ENCODE data around the gene FOSL2. TPM values are rescaled to one million over a fixed set of nuclear protein-coding genes. Genes with fewer than 3 reads are reported as not detected.
A peak's percentile ranks its signal among the peaks of the same experiment; 100 is the strongest.

FOSL2 gene
- total RNA-seq, 1 donor from 2014 or later: 1.3 TPM

DNA sequence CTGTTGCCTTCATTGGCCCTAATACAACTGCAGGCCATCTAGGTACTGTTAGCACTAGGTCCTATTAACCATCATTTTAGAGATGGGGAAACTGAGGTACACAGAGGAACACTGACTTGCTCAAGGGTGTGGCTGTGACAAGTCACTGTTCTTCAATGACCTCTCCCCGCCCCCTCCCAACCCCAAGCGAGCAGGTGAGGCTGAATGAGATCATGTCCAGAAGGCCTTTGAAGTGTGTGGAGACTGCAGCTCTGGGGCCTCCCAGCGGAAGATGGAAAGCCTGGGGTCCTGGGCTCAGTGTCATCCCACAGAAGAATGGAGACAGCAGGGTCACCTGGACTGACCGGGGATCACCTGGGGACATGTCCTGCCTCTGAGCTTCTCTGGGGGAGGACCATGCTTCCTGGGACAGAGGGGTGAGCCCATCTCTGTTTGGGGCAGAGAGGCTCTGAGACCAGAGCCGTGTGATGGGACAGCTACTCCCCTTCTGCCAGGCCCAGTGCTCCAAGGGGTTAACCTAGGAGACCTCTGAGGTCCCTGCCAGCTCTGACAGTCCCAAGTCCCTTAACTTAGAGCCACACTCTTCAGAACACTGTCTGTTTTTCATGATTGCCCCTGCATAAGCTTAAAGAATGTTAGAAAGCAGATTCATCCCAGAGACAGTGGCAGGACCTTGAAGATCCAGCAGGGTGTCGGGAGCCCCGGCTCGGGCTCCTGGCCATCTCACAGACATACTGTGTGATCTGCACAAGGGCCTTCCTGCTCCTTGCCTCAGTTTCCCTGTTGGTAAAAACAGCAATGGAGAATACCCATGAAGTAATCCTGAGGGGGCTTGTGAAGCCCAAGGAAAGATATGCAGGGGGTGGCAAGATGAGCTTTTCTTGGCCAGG, 16.7 kb upstream of the FOSL2 start:
- H3K27ac Mint-ChIP-seq: no peak overlapping the region
- no peaks in the 10 kb centered on the region for H3K36me3 ChIP-seq
- H3K4me1 ChIP-seq: peaks cover 12% of the 10 kb centered on the region
- no peak overlapping the region for H3K4me3 Mint-ChIP-seq
- no peak for DNase-seq (ENCODE audit: low spot score)
- H3F3A ChIP-seq (ENCODE audit: low read depth): no peaks in the 10 kb centered on the region
- no peaks in the 10 kb centered on the region for H3K36me3 Mint-ChIP-seq
- TF ChIP-seq EZH2phosphoT487 (IDR thresholded peaks at IDR 0.05) (no peak), EZH2 (IDR thresholded peaks at IDR 0.05) (no peak)
- TF ChIP-seq, protein P1, sequence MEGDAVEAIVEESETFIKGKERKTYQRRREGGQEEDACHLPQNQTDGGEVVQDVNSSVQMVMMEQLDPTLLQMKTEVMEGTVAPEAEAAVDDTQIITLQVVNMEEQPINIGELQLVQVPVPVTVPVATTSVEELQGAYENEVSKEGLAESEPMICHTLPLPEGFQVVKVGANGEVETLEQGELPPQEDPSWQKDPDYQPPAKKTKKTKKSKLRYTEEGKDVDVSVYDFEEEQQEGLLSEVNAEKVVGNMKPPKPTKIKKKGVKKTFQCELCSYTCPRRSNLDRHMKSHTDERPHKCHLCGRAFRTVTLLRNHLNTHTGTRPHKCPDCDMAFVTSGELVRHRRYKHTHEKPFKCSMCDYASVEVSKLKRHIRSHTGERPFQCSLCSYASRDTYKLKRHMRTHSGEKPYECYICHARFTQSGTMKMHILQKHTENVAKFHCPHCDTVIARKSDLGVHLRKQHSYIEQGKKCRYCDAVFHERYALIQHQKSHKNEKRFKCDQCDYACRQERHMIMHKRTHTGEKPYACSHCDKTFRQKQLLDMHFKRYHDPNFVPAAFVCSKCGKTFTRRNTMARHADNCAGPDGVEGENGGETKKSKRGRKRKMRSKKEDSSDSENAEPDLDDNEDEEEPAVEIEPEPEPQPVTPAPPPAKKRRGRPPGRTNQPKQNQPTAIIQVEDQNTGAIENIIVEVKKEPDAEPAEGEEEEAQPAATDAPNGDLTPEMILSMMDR (IDR thresholded peaks at IDR 0.05): no peak
- no peaks in the 10 kb centered on the region for H3K9me3 Mint-ChIP-seq
- no peak overlapping the region for H3K9ac ChIP-seq
- peaks cover 5% of the 10 kb centered on the region for H3K27me3 Mint-ChIP-seq (ENCODE audit: insufficient read depth, low read depth)
- no peaks in the 10 kb centered on the region for H3K9me3 ChIP-seq (ENCODE audit: low read depth)
- no peak overlapping the region for H3K4me3 ChIP-seq
- H3K4me2 ChIP-seq: no peak overlapping the region
- H3K79me2 ChIP-seq (ENCODE audit: low read depth): no peaks in the 10 kb centered on the region
- H3K27me3 ChIP-seq: peaks cover 1% of the 10 kb centered on the region
- H3K4me1 Mint-ChIP-seq: no peaks in the 10 kb centered on the region
- no peaks in the 10 kb centered on the region for H4K20me1 ChIP-seq (ENCODE audit: low read depth)
- no peak overlapping the region for H3K27ac ChIP-seq
- no peak overlapping the region for H2AFZ ChIP-seq (replicated peaks)

DNA sequence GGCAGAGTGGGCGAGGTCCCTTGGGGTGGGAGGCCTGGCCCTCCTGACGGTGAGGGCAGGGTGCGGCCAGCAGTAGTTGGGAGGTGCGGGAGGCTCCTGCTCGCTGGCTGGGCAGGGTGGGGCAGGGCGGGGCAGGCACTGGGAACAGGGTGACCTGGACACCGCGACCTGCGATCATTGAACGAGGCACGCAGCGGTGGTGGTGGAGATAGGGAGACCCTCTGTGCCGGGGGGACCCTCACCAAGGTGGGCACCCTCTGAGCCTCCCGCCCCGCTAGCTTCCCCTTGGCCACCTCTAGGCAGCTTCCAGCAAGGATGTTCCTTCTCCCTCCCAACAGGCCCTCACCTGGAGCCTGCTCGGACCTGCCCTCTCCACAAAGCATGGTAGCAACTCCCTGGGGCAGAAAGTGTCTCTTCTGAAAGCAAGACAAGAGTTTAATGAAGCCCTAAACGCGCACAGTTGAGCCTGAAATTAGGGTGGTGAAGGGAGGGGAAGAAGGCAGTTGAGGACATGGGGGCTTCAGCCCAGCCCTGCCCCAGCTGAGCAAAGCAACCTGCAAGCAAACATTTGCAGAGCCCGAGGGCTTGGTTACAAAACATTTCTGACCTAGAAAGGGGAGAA, 15.4 kb upstream of the FOSL2 start:
- Histone ChIP-seq H3K4me2 (no peak overlapping the region), H3K27me3 (peaks cover 4% of the 10 kb centered on the region), H3K36me3 (no peaks in the 10 kb centered on the region), H3F3A (ENCODE audit: low read depth) (no peaks in the 10 kb centered on the region), H3K9ac (no peak overlapping the region), H3K27ac (no peak overlapping the region), H3K79me2 (ENCODE audit: low read depth) (no peaks in the 10 kb centered on the region), H3K4me3 (no peak overlapping the region), H3K4me1 (peaks cover 12% of the 10 kb centered on the region), H3K9me3 (ENCODE audit: low read depth) (no peaks in the 10 kb centered on the region), H2AFZ (replicated peaks) (no peak overlapping the region), H4K20me1 (ENCODE audit: low read depth) (no peaks in the 10 kb centered on the region)
- no peaks in the 10 kb centered on the region for H3K9me3 Mint-ChIP-seq
- H3K36me3 Mint-ChIP-seq: no peaks in the 10 kb centered on the region
- H3K4me1 Mint-ChIP-seq: no peaks in the 10 kb centered on the region
- H3K27me3 Mint-ChIP-seq (ENCODE audit: insufficient read depth, low read depth): peaks cover 5% of the 10 kb centered on the region
- H3K27ac Mint-ChIP-seq: no peak overlapping the region
- TF ChIP-seq EZH2phosphoT487 (IDR thresholded peaks at IDR 0.05): no peak
- TF ChIP-seq, protein P1 (IDR thresholded peaks at IDR 0.05): no peak
- no peak for TF ChIP-seq EZH2 (IDR thresholded peaks at IDR 0.05)
- no peak overlapping the region for H3K4me3 Mint-ChIP-seq
- DNase-seq (ENCODE audit: low spot score): no peak

DNA sequence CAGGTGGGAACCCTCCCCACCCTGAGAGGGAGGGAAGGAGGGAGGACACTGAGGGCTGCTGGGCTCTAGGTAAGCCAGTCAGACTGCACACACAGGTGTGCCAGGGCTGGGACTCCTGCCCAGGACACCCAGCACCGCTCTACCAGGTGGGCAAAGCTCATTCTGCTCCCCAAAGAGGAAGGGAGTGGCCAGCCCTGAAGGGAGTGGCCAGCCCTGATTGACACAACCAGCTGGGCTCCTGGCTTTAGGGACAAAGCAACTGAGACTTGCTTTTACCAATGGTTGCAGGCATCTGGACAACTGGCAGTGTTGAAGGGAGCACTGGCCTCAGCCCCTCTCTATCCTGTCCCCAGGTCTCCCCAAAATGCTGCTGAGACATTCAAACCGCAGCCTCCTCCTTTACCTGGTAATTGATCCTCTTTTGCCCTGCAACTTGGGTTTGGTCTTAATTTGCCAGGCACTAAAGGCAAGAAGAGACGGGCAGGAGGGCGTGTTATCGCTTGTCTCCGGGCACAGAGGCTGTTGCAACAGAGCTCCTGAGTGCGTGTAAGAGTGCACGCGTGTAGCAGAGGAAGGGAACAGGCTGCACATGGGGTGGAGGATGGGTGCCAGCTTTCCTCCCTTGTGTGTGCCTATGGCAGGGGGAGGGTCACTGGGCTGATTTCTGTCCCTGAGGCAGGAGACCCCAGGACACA, 14.5 kb upstream of the FOSL2 start:
- no peaks in the 10 kb centered on the region for H3K36me3 Mint-ChIP-seq
- H3K27me3 Mint-ChIP-seq (ENCODE audit: insufficient read depth, low read depth): peaks cover 5% of the 10 kb centered on the region

More for the DNA sequence above, 14.5 kb upstream of the FOSL2 start:
- H3K9me3 ChIP-seq (ENCODE audit: low read depth): no peaks in the 10 kb centered on the region
- H3K4me1 ChIP-seq: peaks cover 12% of the 10 kb centered on the region
- H4K20me1 ChIP-seq (ENCODE audit: low read depth): no peaks in the 10 kb centered on the region
- peak overlapping the region; percentile 72 for H2AFZ ChIP-seq (replicated peaks)
- H3K4me3 ChIP-seq: no peak overlapping the region
- no peaks in the 10 kb centered on the region for H3F3A ChIP-seq (ENCODE audit: low read depth)
- H3K4me2 ChIP-seq: no peak overlapping the region
- peak; percentile 41 for DNase-seq (ENCODE audit: low spot score)
- H3K36me3 ChIP-seq: no peaks in the 10 kb centered on the region
- H3K27me3 ChIP-seq: peaks cover 4% of the 10 kb centered on the region
- Mint-ChIP-seq H3K27ac (no peak overlapping the region), H3K4me3 (no peak overlapping the region), H3K9me3 (no peaks in the 10 kb centered on the region), H3K4me1 (peaks cover 2% of the 10 kb centered on the region)
- H3K9ac ChIP-seq: no peak overlapping the region
- H3K79me2 ChIP-seq (ENCODE audit: low read depth): no peaks in the 10 kb centered on the region
- no peak for TF ChIP-seq EZH2phosphoT487 (IDR thresholded peaks at IDR 0.05)
- no peak for TF ChIP-seq EZH2 (IDR thresholded peaks at IDR 0.05)
- TF ChIP-seq, protein P1 (IDR thresholded peaks at IDR 0.05): no peak
- H3K27ac ChIP-seq: no peak overlapping the region
